Measurements from ENCODE around the gene HJURP. TPM values are rescaled to one million over a fixed set of nuclear protein-coding genes. Genes with fewer than 3 reads are reported as not detected.
A peak's percentile ranks its signal among the peaks of the same experiment; 100 is the strongest.

HJURP gene
- total RNA-seq, 4 donors from 2014 or later, result 1.2 to 4.4 (median 3.5) TPM

DNA sequence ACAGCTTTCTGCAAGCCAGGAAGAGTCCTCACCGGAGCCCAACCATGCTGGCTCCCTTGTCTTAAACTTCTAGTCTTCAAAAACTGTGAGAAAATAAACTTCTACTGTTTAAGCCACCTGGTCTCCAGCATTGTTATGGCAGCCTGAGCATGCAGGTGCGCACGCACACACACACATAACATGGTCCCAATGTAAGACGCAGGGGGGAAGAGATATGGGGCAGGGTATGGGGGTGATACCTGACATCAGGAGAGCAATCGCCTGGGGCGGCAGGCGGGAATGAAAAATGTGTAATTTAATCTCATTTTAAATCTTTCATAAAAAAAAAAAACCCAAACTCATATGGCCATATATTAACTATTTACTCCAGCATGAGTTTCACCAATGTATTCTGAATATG lies 18.0 kb downstream of the HJURP start:
- intact Hi-C loops (cut with DNase I; ENCODE audit: low total_unique reads), result no loop called here
- WGBS, 2 donors, result 98% methylated on average over 7 of the region's 7 CpGs
- TF ChIP-seq POLR2A (IDR thresholded peaks at IDR 0.05), result no peak
- TF ChIP-seq, protein P1, sequence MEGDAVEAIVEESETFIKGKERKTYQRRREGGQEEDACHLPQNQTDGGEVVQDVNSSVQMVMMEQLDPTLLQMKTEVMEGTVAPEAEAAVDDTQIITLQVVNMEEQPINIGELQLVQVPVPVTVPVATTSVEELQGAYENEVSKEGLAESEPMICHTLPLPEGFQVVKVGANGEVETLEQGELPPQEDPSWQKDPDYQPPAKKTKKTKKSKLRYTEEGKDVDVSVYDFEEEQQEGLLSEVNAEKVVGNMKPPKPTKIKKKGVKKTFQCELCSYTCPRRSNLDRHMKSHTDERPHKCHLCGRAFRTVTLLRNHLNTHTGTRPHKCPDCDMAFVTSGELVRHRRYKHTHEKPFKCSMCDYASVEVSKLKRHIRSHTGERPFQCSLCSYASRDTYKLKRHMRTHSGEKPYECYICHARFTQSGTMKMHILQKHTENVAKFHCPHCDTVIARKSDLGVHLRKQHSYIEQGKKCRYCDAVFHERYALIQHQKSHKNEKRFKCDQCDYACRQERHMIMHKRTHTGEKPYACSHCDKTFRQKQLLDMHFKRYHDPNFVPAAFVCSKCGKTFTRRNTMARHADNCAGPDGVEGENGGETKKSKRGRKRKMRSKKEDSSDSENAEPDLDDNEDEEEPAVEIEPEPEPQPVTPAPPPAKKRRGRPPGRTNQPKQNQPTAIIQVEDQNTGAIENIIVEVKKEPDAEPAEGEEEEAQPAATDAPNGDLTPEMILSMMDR (IDR thresholded peaks at IDR 0.05), result no peak
- peak in 1 of 2 donors; percentile 42 for DNase-seq (ENCODE audit: low spot score in 2 of 2)
- no peak overlapping the region for H3K4me3 ChIP-seq (ENCODE audit: low read depth, poor library complexity, severe bottlenecking)

DNA sequence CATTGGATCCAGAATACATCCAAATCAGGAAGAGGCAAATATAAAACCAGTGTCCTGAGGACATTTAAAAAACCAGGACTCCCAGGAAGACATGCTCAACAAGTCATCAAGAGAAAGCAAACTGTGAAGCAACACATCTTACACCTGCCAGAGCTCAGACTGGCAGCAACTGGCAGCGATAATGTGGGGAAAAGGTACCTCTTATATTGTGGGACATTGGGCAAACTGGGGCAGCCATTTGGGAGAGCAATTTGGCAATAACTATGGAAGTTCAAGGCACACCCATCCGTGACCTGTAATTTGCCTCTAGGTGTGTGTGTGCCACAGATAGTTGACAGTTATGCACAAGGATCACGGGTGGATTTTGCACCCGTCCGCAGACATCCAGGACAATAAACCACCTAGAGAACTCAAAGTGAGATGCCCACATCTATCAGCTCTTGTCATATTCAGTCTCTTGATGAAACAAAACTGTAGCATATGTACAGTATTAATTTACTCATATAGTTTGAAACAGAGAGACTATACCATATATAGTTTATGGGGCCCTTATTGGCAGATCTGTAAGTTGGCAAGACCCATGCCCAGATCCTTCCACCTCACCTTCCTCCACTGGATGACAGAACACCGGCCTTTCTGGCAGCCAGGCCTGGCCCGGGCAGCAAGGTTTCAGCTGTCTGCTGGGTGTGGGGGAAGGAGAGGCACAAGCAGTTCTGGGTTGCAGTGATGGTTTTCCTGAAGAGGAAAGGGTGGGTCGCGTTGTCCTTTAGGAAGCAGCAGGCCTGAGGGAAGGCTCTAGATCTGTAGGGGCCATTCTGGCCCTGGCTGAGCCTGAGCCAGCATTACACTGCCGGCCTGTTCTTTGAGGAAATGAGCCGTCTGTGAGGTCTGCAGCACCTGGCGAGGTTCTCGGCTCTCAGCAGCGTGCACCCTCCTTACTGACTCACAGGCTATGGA lies 18.8 kb downstream of the HJURP start:
- H3K4me3 ChIP-seq (ENCODE audit: low read depth, poor library complexity, severe bottlenecking), result no peak overlapping the region
- TF ChIP-seq POLR2A (IDR thresholded peaks at IDR 0.05), result no peak
- TF ChIP-seq, protein P1 (IDR thresholded peaks at IDR 0.05), result no peak
- intact Hi-C loops (cut with DNase I; ENCODE audit: low total_unique reads), result no loop called here
- DNase-seq (ENCODE audit: low spot score in 2 of 2), result peak in 1 of 2 donors; percentile 72
- WGBS, 2 donors, result 92% methylated on average over 14 of the region's 14 CpGs

DNA sequence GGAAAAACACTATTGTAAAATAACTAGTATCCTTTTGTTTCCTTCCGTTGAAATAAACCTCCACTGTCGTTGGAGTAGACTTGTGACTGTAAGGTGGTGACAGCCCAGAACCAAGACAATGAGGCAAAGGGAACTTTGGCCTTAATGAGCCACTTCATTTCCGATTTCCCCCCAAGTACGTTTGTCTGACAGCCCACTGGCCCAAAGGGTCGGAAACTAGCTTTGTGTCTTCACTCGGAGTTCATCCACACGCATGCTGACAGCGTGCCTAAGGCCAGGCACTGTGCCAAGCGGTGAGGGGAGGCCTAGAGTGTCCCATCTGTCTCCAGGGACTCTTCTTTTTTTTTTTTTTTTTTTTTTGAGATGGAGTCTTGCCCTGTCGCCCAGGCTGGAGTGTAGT lies 21.0 kb downstream of the HJURP start:
- DNase-seq (ENCODE audit: low spot score in 2 of 2), result peak in 1 of 2 donors; percentile 81
- WGBS, 2 donors, result 76% methylated on average over 10 of the region's 10 CpGs
- TF ChIP-seq, protein P1 (IDR thresholded peaks at IDR 0.05), result no peak
- TF ChIP-seq POLR2A (IDR thresholded peaks at IDR 0.05), result no peak
- intact Hi-C loops (cut with DNase I; ENCODE audit: low total_unique reads), result no loop called here
- H3K4me3 ChIP-seq (ENCODE audit: low read depth, poor library complexity, severe bottlenecking), result no peak overlapping the region

DNA sequence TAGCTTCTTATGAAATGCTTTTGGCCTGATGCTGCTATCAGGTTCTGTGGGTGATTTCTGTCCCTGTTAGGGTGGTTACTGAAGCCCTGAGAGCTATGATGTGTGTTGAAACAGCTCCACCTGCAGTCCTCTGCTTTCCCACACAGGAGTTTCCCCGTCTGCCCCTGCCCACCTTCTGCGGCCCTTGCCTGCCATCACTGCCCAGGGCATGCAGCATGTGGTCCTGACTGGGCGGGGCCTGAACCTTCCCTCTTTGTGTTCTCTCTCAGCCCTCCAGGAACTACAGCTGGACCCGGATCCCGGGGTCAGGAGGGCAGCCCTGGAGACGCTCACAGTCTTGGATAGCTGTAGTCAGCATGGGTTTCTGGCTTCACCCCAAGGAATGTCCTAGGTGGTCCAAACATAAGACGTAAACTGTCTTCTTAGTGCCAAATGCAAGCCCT lies 21.4 kb downstream of the HJURP start:
- intact Hi-C loops (cut with DNase I; ENCODE audit: low total_unique reads), result no loop called here
- no peak overlapping the region for H3K4me3 ChIP-seq (ENCODE audit: low read depth, poor library complexity, severe bottlenecking)
- WGBS, 2 donors, result 60 to 61% methylated on average over 7 of the region's 7 CpGs
- DNase-seq (ENCODE audit: low spot score in 2 of 2), result peak in 1 of 2 donors; percentile 62
- TF ChIP-seq, protein P1 (IDR thresholded peaks at IDR 0.05), result no peak
- TF ChIP-seq POLR2A (IDR thresholded peaks at IDR 0.05), result no peak

DNA sequence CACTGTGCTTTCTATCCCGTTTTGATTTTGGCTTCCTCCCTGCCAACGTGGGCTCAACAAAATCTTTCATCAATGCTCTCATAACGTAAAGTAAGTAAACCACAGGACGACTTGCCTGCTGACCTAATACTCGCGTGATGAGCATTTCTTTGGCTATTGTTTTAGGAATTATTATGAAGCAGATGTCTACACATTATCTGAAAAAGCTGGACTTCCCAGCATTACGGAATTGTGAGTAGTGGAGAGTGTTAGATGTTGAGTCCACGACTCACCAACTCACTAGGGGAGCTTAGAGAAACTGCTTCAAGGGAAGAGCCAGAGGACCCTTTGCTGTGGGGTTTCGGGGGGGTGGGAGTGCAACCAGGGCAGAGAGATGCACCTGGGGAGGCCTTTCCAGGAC lies 21.9 kb downstream of the HJURP start:
- intact Hi-C loops (cut with DNase I; ENCODE audit: low total_unique reads), result no loop called here
- TF ChIP-seq, protein P1 (IDR thresholded peaks at IDR 0.05), result no peak
- TF ChIP-seq POLR2A (IDR thresholded peaks at IDR 0.05), result no peak
- H3K4me3 ChIP-seq (ENCODE audit: low read depth, poor library complexity, severe bottlenecking), result no peak overlapping the region
- DNase-seq (ENCODE audit: low spot score in 2 of 2), result no peak
- WGBS, 2 donors, result 70 to 72% methylated on average over 9 of the region's 9 CpGs
